GM19351 (cell line): ENCODE results near the gene TMEM154.

Experiments used
- ATAC-seq: cut with Tn5 transposase; IDR thresholded peaks from one replicate; pipeline ENCODE4 v1.9.1; 2021; ENCODE audit warnings: mild to moderate bottlenecking, moderate library complexity; ENCODE audit not compliant: unreplicated experiment

The TMEM154 gene

DNA sequence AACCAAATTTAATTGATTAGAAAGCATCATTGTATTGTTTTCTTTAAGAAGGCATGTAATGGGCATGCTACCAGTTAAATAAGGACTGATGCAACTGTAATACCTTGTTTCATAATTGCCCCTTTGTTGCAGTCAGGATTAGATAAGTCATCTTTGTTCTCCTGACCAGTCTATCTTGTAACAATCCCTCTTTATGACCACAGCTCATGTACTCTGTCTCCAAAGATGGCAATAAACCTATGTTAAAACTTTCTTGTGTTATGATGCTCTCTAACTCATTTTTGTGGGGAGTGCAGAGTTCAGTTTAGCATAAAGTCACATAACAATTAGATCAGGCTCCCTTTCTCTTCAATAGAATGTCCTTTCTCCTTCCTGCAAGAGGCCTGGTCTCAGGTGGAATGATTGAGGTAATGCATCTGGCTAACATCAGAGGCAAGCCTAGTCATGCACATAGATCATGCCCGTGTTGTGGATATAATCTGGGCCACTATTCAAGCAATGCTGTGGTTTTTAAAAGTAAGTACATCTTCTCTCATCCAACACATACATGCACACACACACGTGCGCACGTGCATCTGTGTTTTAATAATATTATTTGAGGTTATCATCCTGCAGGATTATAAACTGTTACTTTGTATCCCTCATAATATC is 45.6 kb downstream of the TMEM154 start:
- ATAC-seq = no peak

DNA sequence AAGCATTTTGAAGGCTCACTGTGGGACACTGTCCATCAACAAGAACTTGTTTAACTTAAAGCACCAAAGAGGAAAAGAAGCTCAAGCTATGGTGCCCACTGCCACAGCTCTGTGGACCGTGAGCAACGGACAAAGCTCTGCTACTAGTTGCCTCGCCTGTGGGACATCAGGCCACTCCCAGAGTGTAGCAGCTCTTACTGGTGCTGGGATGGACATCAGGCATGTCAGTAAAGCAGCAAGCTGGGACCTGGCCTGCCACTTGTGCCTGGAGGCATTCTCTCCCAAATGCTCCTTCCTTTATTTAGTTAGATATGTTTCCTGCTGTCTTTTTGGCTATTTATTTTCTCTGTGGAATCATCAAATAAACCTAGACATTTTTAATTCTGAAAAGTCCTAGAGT is 46.7 kb downstream of the TMEM154 start:
- ATAC-seq = no peak

DNA sequence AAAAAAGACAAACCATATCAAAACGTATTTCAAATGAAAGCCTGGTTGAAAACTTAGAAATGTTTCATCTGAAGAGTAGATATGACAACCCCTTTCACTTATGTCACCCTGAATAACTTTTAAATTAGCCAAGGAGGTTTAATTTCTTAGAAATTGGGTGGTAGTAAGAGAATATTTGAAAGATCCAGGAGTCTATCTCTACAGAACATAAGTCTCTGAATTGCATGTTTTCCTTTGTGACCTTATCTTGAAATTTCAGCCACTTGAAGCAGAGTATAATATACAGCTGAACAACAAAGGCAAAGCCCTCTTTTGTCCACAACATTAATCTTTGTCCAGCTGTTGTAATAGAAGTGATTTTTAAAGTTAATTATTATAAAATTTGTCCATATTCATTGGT is 49.5 kb downstream of the TMEM154 start:
- ATAC-seq = no peak

DNA sequence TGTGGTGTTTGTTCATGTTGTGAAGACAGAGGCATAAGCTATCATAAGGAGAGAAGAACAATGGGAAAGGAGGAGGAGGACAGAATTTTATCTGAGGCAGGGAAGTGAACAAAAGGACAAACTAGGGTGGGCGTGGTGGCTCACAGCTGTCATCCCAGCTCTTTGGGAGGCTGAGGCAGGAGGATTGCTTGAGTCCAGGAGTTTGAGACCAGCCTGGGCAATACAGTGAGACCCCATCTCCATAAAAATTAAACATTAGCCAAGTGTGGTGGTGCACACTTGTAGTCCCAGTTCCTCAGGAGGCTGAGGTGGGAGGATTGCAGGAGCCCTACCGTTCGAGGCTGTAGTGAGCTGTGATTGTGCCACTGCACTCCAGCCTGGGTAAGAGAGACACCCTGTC is 49.9 kb downstream of the TMEM154 start:
- no peak for ATAC-seq

DNA sequence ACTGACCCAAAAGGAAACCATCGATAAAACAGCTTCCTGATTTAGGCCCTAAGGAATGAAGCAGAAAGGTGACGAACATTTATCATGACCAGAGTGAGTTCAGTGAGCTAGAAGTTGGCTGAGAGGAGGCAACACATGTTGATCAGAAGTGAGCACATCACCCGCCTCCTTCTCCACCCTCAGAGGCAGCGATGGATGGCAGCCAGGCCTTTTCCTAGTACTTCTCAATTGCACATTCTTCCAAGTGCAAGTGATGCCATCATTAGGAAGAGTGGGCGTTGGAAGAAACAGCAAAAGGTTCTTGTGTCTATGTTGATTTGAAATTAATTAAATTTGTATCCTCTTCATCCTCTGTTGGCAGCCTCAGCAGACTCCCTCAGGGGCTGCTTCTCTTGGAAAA is 51.7 kb downstream of the TMEM154 start:
- ATAC-seq = no peak

DNA sequence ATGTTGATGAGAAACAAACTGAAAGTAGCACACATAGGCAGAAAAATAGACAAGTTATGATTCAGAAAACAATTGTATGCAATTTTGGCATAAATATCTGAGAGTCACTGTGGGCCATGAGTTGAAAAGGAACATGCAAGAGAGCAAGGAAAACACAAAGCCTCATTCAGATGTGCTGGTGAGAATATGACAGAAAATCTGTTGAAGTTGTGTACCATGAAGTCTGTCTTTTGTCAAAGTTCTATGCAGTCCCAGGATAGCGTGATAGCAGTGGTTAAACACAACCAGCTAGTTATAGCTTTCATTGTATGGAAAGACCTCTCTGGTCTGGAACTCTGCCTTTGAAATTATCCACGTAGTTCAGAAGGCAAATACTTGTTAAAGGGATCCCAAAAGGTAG is 53.0 kb downstream of the TMEM154 start:
- ATAC-seq = no peak

DNA sequence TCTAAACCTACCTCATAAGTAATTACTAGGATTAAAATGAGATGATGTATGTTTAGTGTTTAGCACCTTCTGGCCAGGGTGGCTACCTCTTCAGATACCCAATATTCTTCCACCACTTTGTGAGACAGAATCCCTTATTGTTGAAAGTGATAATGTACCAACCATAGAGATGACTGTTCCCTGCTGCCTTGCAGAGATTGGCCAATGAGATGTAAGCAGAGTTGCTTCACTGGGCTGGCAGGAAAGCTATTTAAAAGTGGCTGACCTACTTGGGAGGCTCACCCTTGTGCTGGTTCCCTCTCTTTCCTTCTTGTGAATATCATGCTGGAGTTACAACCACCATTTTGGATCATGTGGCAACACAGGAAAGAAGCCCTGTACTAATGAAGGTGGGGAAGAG is 58.9 kb downstream of the TMEM154 start:
- ATAC-seq = no peak

DNA sequence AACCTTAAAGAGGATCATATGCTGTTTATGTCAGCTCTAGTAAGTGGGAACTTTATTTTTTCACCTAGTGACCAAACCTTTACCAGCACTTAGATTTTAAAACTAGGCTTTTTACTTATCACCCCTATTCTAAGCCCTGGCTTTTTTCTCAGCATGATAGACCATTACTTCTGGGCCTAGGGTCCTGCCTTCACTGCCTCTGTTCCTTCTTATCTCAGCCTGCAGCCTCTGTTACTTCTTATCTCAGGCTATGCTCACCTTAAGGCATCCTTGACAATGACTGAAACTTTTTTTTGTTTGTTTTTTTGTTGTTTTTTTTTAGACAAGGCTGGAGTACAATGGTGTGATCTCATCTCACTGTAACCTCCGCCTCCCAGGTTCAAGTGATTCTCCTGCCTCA is 59.6 kb downstream of the TMEM154 start:
- ATAC-seq = no peak

DNA sequence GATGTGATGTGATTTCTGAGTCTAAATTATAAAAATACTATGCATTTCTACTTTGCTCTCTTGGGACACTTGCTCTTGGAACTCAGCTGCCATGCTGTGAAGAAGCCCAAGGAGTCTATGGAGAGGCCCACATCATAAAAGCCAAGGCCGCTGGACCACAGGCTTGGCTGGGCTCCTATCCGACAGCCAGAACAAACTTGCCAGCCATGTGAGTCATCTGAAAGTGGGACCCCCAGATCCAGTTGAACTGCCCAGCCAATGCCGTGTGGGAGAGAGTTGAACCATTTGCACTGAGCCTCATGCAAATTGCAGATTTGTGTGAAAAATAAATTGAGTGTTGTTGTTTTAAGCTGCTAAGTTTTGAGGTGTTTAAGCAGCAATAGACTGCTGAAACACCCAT is 60.2 kb downstream of the TMEM154 start:
- ATAC-seq = no peak

DNA sequence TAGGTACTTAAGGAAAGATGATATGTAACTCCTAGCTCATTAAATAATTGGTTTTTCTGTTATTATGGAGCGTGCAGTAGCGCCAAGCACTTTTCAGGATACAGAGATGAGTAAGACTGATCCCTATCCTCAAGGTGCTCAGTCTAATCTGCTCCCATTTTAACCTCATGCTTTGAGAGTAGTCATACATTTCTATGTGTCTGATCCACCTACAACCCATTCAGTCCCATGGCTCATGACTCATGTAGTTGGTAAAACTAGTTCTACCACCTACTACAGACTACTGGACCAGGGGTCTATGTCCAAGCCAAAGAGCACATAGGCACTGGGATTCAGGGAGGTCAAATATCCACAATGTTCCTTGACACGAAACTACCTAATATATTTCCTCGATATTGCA is 60.8 kb downstream of the TMEM154 start:
- ATAC-seq = no peak

DNA sequence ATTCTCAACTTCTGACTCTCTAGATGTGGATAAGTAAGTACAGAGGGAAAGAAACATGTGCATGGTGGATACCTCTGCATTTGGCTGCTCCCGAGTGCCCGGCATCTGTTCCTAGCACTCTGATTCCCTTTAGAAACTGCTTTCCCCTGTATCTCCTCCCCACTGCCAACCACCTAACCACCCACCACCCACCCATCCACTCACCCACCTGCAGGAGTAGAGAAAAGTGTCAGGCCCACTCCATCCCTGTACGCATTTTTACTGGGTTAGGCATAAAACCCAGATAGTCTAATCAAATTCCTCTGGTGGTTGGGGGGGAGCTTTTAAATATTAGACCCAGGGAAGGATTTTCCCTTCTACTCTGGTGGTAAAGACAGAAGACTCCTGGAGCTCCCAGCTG is 63.0 kb downstream of the TMEM154 start:
- ATAC-seq = no peak

DNA sequence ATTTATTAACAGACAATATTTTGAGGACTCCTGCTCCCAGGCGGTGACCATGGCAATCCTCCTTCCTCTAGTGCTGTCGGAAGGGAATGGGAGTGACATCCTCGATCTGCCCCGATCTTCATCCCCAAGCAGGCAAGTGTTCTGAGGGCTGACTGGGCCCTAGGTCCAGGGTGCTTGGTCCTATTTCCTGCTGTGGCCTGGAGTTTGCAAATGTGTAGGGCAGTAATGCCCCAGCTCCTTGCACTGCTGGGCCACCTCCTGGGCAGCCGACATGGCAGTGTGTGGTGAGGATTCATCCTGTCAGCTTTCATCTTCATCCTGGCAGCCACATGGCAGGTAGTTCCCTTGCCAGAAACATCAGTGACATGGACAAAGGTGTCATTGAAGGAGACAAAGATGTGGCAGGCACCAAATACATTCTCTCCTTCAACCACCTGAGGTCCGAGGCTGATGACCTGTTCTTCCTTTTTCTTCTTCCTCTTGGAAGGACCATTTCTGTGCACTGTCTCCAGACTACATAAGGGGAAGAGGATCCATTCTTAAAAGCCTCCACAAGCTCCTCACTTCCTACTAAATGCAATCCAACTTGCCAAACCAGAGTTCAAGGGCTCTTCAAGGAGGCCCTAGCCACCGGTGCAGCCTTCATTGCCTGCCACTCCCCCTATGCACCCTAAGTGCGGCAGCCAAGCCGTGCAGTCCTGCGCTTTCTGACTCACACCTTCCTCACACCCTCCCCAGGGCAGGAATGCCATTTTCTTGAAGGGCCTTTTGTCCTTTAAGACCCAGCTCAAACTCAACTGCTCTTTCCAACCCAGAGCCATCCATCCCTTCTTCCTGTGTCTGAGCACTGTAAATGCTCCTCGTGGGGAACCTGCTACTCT is 65.7 kb downstream of the TMEM154 start:
- ATAC-seq = no peak

DNA sequence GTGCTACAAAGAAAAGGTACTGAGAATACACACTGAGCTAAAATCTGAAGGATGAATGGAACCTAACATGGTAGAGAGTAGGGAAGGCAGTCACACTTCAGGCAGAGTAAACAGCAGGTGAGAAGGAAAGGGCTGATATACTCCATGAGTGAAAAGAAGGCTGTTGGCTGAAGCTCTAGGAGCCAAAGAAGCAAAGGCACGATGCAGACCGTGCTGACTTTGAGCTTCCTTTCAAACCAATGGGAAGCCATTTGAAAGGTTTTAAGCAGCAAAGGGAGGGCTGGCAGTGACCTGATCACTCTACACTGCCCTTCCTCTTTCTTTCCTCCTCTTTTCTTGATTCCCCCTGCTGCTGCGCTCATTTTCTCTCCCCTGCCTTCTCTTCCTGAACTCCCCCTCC is 66.4 kb downstream of the TMEM154 start:
- ATAC-seq = no peak

DNA sequence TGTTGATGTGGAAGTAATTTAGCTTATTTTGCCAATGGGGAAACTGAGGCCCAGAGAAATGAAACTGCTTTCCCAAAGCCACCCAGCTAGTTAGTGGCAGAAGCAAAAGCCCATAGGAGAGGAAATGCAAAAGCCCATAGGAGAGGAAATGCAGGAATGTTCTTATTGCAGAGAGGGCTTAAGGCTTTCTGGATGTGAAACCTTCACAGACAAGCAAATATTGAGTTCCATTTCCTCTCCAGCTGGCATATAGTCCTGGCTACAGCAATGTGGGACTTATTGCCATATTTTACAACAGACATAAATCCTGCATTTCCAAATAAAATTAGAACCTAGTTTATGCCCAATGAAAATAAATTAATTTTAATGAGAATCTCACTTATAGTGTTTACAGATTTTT is 69.7 kb downstream of the TMEM154 start:
- ATAC-seq = no peak

DNA sequence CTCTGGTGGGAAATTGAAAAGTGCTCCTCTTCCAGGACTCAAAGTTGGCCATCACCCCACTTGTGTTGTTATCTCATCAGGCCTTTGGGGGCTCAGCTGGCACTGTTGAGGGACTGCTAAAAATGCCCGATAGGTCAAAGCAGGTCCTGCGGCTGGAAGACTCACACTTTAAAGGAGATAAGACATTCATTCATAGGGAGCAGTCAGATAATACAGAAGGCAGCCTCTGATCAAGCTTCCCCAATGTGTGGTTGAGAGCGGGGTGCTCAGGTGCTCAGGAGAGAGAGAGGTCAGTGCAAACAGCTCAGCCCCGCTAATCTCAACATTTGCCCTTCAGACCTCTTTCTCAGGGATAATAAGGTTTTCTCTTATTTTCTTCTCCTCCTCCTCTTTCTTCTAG is 70.3 kb downstream of the TMEM154 start:
- ATAC-seq = no peak

DNA sequence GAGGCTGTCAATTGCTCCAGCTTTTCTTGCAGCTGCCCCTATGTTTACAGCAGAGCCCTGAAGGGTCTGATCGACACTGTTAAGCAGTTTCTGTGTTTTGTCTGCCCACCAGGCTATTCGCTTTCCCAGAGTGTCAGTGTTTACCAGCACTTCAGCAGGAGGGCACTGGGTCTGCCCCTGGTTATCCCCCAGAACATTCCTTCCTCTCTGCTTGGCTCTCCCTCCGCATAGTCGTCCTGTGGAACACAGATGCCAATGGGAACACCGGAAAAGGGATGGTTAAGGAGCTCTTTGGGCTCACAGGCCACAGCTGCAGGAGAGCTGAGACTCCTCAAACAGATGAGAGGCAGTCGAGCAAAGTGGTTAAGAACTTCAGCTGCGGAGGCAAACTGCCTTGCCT is 72.6 kb downstream of the TMEM154 start:
- no peak for ATAC-seq

DNA sequence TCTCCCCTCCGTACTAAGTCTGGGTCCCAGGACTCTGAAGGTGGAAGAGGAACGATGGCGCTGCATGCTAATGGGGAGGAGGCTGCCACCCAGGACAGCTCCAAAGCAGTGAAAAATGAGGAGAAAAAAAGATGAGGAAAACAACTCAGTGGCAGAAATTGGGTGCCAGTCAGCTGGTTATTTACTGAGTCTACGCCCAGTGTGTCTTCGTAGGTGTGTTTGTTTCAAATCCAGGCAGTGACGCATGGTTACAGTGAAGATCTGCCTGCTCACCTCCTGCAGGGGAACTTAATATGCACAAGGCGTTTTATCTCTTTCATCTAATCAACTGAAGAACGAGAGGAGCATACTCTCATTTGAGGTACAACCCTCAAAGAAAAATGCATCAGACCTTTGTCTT is 73.0 kb downstream of the TMEM154 start:
- no peak for ATAC-seq

DNA sequence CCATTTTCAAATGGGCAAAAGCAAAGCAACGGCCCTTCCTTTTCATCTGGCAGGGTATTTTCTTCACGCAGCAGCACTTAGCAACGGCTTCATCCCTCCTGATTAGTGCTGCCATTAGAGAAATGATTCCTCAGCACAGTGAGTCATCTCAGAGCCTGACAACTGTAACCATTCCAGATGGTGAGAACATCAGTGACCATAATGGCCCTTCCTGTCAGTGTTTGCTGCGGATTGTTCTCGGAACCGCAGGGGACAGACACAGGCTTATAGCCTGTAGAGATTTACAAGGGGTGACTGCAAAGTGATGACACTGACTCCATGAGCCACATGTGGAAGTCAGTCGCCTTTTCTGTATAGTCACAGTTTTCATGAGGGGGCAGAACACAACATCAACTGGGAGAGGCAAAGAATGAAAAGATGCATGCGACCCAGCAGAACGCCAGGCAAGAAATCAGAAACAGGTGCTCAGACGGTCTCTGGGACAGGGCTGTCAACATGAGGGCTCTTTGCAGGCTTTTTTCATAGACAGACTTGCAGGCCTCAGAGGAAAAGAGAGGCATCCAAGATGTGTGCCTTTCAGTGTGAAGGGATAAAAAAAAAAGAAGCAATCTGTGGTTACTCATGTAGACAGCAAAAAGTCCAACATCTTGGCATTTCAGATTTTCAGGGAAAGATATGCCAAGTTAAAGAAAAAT is 74.0 kb downstream of the TMEM154 start:
- no peak for ATAC-seq

DNA sequence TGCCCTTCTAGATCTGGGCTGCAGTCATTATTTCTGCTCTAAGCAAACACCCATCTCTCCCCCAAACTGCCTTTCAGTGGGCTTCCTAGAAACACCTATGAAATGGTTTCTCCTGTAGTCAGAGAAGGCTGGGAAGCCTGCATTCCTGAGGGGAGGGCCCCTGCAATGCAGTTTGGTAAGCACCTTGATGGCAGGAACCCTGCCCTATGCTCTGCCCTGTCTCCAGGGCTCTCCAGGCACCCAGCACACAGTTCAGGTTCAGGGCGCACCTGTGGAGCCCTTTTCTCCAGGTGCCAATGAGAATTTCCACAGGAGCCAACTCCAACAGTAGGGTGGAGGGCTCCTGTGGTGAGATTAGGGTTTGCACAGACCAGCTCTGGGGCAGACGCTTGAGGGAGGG is 74.8 kb downstream of the TMEM154 start:
- no peak for ATAC-seq

DNA sequence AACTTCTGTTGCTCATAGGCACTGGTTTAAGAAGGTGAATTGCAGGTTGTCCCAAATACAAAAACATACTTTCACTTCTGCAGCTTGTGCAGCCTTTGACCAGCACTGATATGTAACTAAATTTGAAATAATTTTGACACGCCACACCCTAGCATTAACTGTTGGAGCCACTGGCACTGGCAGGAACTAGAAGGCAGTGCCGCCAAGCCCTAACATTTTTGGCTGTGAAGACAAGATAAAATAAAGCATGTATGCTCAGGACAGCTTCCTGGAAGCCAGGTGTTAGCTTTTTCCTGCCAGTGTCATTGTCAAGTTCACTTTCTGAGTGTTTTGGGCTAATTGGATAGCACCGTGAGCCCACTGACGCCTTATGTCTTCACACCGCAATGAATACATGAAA is 78.6 kb downstream of the TMEM154 start:
- ATAC-seq = no peak

DNA sequence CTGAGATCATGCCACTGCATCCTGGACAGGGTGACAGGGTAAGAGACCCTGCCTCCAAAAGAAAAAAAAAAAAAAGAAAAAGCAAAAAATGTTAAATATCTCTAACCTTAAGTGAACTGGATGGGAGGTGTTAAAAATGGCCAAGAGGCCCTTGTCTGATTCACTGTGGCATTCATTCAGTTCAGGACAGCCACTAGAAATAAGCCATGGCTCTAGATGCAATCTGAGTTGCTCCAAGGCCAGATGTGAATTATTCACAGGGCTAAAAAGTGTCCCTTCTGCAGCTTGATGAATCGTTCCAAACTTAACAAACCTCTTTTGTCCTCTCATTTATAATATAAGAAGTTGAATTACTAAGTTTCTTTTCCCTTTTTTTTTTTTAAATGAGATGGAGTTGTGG is 80.2 kb downstream of the TMEM154 start:
- no peak for ATAC-seq

DNA sequence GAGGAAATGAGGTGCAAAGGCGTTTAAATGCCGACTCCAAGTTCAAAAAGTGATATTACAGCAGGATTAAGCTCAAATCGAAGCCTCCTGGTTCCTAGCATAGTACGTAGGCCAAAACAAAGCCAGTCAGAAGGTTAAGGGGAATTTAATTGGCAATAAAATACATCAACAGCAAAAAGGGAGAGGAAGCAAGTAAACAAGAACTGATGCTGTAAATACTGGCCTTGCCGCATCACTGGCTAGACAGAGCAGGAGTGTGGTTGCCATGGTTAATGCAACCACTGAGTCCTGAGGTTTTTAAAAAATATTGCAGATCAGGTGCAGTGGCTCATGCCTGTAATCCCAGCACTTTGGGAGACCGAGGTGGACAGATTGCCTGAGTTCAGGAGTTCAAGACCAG is 80.7 kb downstream of the TMEM154 start:
- no peak for ATAC-seq
